HepG2 (cell line): ENCODE data around the gene WDCP. TPM values are rescaled to one million over a fixed set of nuclear protein-coding genes. Genes with fewer than 3 reads are reported as not detected.

Experiments
- ATAC-seq: fragments of 200-7000 bp; cut with Tn5 transposase; 3 replicates; pipeline ENCODE4 v1.9.1; 2020; ENCODE audit warnings: mild to moderate bottlenecking, moderate library complexity
- BruUV-seq: library from RNA; stranded (reverse); fragments of 400-500 nt; replicated peaks from 2 replicates; lab custom pipeline; 2021; lab: Mats Ljungman, UMichigan
- CTCF ChIA-PET: fragments of 300-600 bp; formaldehyde crosslinking; extraction: SDS; loops from one replicate; lab custom pipeline; 2021; ENCODE audit warnings: low total read pairs, inconsistent platforms, low intra/inter-chr PET ratio; lab: Yijun Ruan, JAX
- POLR2A ChIA-PET: fragments of 350-600 bp; sonication (Branson Sonifier 250); formaldehyde crosslinking; loops from one replicate; lab custom pipeline; 2020; ENCODE audit warnings: antibody characterized with exemption, inconsistent platforms; lab: Yijun Ruan, JAX
- DNase-seq: peaks from one replicate; pipeline ENCODE4 v3.0.0-alpha.2; 2015; ENCODE audit warnings: low spot score
- FAIRE-seq: peaks from 3 replicates; lab custom pipeline; 2011; peaks lifted over from hg19 to GRCh38; lab: Jason Lieb, UNC
- H2AFZ ChIP-seq: one replicate; pipeline ENCODE4 v1.6.1; 2011; ENCODE audit warnings: low read length, inconsistent platforms
- H3K27ac ChIP-seq: fragments of 300-600 bp; 3 replicates; pipeline ENCODE4 v1.8.0; 2011; ENCODE audit warnings: mixed run types, mild to moderate bottlenecking, mixed read lengths, low read length, inconsistent platforms; ENCODE audit not compliant: insufficient read depth; ENCODE audit errors: extremely low read length
- H3K27me3 ChIP-seq, 2 experiments: fragments of 200-600 bp in 1 of 2; 2 replicates in 1 of 2; 3 replicates in 1 of 2; pipeline versions ENCODE4 v1.6.0 to v1.8.0; 2011; ENCODE audit warnings: low read length in 2 of 2, mild to moderate bottlenecking in 2 of 2, moderate library complexity in 2 of 2, inconsistent platforms in 1 of 2; ENCODE audit not compliant: insufficient read depth in 2 of 2, control insufficient read depth in 1 of 2
- H3K36me3 ChIP-seq, 2 experiments: fragments of 200-600 bp in 1 of 2; replicated peaks in 1 of 2; 2 replicates in 1 of 2; 3 replicates in 1 of 2; pipeline versions ENCODE4 v1.5.1 to v1.8.0; 2011; ENCODE audit warnings: low read length in 2 of 2, inconsistent platforms in 1 of 2; ENCODE audit not compliant: insufficient read depth in 2 of 2, control insufficient read depth in 1 of 2
- H3K4me1 ChIP-seq: 2 replicates; pipeline ENCODE4 v1.5.1; 2012; ENCODE audit warnings: low read length, inconsistent platforms; ENCODE audit not compliant: insufficient read depth
- H3K4me2 ChIP-seq: 2 replicates; pipeline ENCODE4 v1.6.0; 2011; ENCODE audit warnings: low read depth, low read length, inconsistent platforms
- H3K4me3 ChIP-seq, 3 experiments: fragments of 200-600 bp in 1 of 3; sonication (generic), shearing (Covaris generic) in 1 of 3; replicated peaks in 1 of 3; 2 replicates each; pipeline ENCODE4 v1.5.1; 2011 to 2016; ENCODE audit warnings: low read length in 3 of 3, inconsistent platforms in 2 of 3, low read depth in 2 of 3, mild to moderate bottlenecking in 2 of 3, control low read depth in 1 of 3, mixed read lengths in 1 of 3; ENCODE audit not compliant: insufficient read depth in 1 of 3
- H3K79me2 ChIP-seq: one replicate; pipeline ENCODE4 v1.6.1; 2011; ENCODE audit warnings: low read length, inconsistent platforms; ENCODE audit not compliant: insufficient read depth
- H3K9ac ChIP-seq: 2 replicates; pipeline ENCODE4 v1.6.0; 2011; ENCODE audit warnings: mild to moderate bottlenecking, low read depth, low read length, inconsistent platforms; ENCODE audit not compliant: insufficient read depth
- H3K9me3 ChIP-seq: 2 replicates; pipeline ENCODE4 v1.5.1; 2012; ENCODE audit warnings: mild to moderate bottlenecking, low read length
- H4K20me1 ChIP-seq: 2 replicates; pipeline ENCODE4 v1.6.0; 2011; ENCODE audit warnings: inconsistent platforms, mild to moderate bottlenecking, low read length, moderate library complexity; ENCODE audit not compliant: insufficient read depth
- ARNT2 ChIP-seq: sonication (generic); formaldehyde crosslinking; IDR thresholded peaks from 2 replicates; pipeline ENCODE4 v1.8.0; 2022; ENCODE audit warnings: mild to moderate bottlenecking, low read depth, missing genetic modification reagents, moderate library complexity
- KDM5A ChIP-seq: fragments of 200-600 bp; sonication (generic); IDR thresholded peaks from 2 replicates; pipeline ENCODE4 v1.7.0; 2018; ENCODE audit warnings: antibody characterized with exemption, mild to moderate bottlenecking, low read length, borderline replicate concordance
- NAIF1 ChIP-seq: sonication (generic); formaldehyde crosslinking; IDR thresholded peaks from 2 replicates; pipeline ENCODE4 v1.5.0; 2020; ENCODE audit warnings: mild to moderate bottlenecking, missing genetic modification reagents, borderline replicate concordance
- NR2F6 ChIP-seq, 2 experiments: IDR thresholded peaks; 2 replicates each; pipeline ENCODE4 v1.6.1; 2016; ENCODE audit warnings: antibody characterized with exemption in 1 of 2, mild to moderate bottlenecking in 1 of 2
- TEF ChIP-seq: sonication (generic); formaldehyde crosslinking; IDR thresholded peaks from 2 replicates; pipeline ENCODE4 v1.5.0; 2020; ENCODE audit warnings: missing genetic modification reagents
- YEATS4 ChIP-seq: sonication (generic); formaldehyde crosslinking; IDR thresholded peaks from 2 replicates; pipeline ENCODE4 v1.4.0; 2020; ENCODE audit warnings: missing genetic modification reagents, borderline replicate concordance
- ZNF780A ChIP-seq: sonication (generic); formaldehyde crosslinking; IDR thresholded peaks from 2 replicates; pipeline ENCODE4 v1.8.0; 2022; ENCODE audit warnings: mild to moderate bottlenecking, missing genetic modification reagents, moderate library complexity
- WGBS: methylation state at CpG from one replicate; pipeline ENCODE4 v1.1.6; 2017; ENCODE audit warnings: low lambda C conversion rate; 5-methylcytosine and 5-hydroxymethylcytosine counted together
- in situ Hi-C: cut with HindIII; loops from 2 replicates; pipeline ENCODE4 v1.10.0; 2017; ENCODE audit warnings: low pct_unique_long_range_greater_than_20kb; ENCODE audit not compliant: extremely low pct_ligation_motif_present
- intact Hi-C: fragments of 100-400 bp; cut with micrococcal nuclease; formaldehyde crosslinking; loops from one replicate; pipeline ENCODE4 v1.10.0; 2022; ENCODE audit not compliant: unreplicated experiment
- polyA plus RNA-seq, 8 experiments: library from polyadenylated mRNA; depleted of rRNA in 3 of 8; stranded (reverse) in 7 of 8; unstranded in 1 of 8; fragments of >200 nt; fragmentation: Illumina TruSeq in 4 of 8; extraction: Trizol in 4 of 8; gene quantifications; 2 replicates each; pipeline versions ENCODE4 v1.2.1 to v1.2.3, GENCODE V29; 2011 to 2016; ENCODE audit warnings: low read depth in 4 of 8, missing spikeins in 1 of 8, mixed read lengths in 1 of 8; ENCODE audit not compliant: insufficient read depth in 1 of 8
- total RNA-seq, 5 experiments: library from RNA; depleted of rRNA; stranded (reverse); fragments of >200 nt; fragmentation: Illumina TruSeq; extraction: Trizol; gene quantifications; 2 replicates each; pipeline ENCODE4 v1.2.3, GENCODE V29; 2016; ENCODE audit warnings: low read depth in 1 of 5
- TF ChIP-seq, protein P1 (sequence below): sonication (generic); formaldehyde crosslinking; conservative IDR thresholded peaks from 2 replicates; pipeline ENCODE4 v1.4.0; 2020; ENCODE audit warnings: missing genetic modification reagents

Gene WDCP
- total and polyA plus RNA-seq, 2 of the 13 experiments (the other 11 are each of a cell fraction or from before 2014, with no cell fraction given), result 17.4 to 22.6 TPM

GRCh38 chr2:24046599-24046929 lies 627 bp downstream of the WDCP start:
- TF ChIP-seq YEATS4 (peak; percentile 24; the same call in 1 of the 2 replicates), ZNF780A (CRISPR knock-in tag) (peak; percentile 72; the same call in 1 of the 2 replicates), KDM5A (peak; percentile 9; the same call in 1 of the 2 replicates), NAIF1 (CRISPR knock-in tag) (no peak), NR2F6 (IDR thresholded peaks at IDR 0.05) (0 out of 2 replicates have a peak, but pooled peaks have one; percentile 4), NR2F6 (CRISPR knock-in tag; IDR thresholded peaks at IDR 0.05) (no peak), TEF (CRISPR knock-in tag) (no peak), ARNT2 (0 out of 2 replicates have a peak, but pooled peaks have one; percentile 2)
- TF ChIP-seq, protein P1, sequence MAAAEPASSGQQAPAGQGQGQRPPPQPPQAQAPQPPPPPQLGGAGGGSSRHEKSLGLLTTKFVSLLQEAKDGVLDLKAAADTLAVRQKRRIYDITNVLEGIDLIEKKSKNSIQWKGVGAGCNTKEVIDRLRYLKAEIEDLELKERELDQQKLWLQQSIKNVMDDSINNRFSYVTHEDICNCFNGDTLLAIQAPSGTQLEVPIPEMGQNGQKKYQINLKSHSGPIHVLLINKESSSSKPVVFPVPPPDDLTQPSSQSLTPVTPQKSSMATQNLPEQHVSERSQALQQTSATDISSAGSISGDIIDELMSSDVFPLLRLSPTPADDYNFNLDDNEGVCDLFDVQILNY (CRISPR knock-in tag), result no peak
- no TSS peak for BruUV-seq
- Histone ChIP-seq H3K27me3 (no peaks in the 10 kb centered on the region; a peak in 2 of 5 replicates), H3K9ac (peak overlapping the region; percentile 83), H3K36me3 (no peaks in the 10 kb centered on the region), H3K4me3 (peak overlapping the region; percentile 84 to 93 (median 88)), H3K27ac (peak overlapping the region; percentile 90), H3K4me2 (peak overlapping the region; percentile 84), H4K20me1 (no peaks in the 10 kb centered on the region), H3K4me1 (peaks cover 53% of the 10 kb centered on the region), H2AFZ (no peak overlapping the region), H3K9me3 (no peaks in the 10 kb centered on the region), H3K79me2 (peaks cover 36% of the 10 kb centered on the region)
- ATAC-seq (no peak), DNase-seq (no peak), FAIRE-seq (no peak)
- ChIA-PET POLR2A (interaction anchor here (0.8 to 5.4 kb wide), 12 partner anchors 12 to 119 kb away, joined by 3 to 91 read pairs (median 16); partner anchors contain the start of genes ATAD2B, SF3B6, TP53I3 and UBXN2A), CTCF (no interaction called here)
- WGBS, result 2% methylated on average over 2 of the region's 2 CpGs
- intact Hi-C loops (loop anchor here (2.0 kb wide), 1 partner anchor 32 kb away; no protein-coding TSS in a partner anchor), in situ Hi-C loops (no loop called here)
